Ecto neural progenitor cell (in vitro differentiated cells): ENCODE results near the gene ATOX1.
"Not testable (repeated sequence)": the region's sequence is repeated elsewhere in the genome, so short reads cannot be mapped to it uniquely, and the experiment has no call there.

Source experiments
- DNase-seq: peaks from one replicate; pipeline ENCODE4 v3.0.0-alpha.2; 2018; ENCODE audit warnings: low spot score

Gene ATOX1, protein sequence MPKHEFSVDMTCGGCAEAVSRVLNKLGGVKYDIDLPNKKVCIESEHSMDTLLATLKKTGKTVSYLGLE

DNA sequence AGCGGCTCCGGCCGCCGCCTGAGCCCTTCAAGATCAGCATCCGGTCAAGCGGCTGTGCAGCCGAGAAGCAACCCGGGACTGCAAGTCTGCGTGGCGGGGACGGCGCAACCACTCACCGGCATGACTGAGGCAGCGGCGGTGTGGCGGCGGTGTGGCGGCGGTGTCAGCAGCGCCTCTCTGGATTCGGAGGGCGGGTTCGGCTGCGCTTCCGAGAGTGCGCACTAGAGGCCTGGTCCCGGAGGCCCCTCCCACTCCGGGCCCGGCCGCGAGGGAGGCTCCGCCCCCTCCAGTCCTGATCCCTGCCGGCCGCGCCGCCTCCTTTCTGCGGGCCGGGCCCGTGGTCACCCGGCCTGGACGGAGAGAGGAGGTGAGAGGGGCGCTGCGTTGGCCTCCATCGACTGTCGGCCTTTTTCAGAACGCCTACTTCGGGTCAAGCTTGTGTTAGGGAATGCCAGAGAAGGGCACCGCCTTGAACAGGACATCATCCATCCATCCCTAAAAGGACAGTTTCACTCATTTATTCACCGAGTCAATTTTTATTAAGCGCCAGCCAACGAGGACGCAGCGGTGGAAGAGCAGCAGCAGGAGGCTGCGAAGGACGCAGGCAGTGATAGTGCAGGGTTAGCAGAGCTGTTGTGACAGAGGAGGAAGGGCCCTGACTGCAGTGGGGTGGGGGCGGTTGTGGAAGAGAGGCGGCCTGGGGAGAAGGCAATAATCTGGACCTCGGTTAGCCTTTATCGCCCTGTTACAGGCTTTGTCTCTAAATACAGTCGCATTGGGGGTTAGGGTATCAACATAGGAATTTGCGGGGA is at the start of gene ATOX1:
Gene ATOX1 (minus strand): TSS at position 202 of the 812 bp plus-strand sequence. CDS start 80 bp downstream, at position 122.
- peak; percentile 96 for DNase-seq

DNA sequence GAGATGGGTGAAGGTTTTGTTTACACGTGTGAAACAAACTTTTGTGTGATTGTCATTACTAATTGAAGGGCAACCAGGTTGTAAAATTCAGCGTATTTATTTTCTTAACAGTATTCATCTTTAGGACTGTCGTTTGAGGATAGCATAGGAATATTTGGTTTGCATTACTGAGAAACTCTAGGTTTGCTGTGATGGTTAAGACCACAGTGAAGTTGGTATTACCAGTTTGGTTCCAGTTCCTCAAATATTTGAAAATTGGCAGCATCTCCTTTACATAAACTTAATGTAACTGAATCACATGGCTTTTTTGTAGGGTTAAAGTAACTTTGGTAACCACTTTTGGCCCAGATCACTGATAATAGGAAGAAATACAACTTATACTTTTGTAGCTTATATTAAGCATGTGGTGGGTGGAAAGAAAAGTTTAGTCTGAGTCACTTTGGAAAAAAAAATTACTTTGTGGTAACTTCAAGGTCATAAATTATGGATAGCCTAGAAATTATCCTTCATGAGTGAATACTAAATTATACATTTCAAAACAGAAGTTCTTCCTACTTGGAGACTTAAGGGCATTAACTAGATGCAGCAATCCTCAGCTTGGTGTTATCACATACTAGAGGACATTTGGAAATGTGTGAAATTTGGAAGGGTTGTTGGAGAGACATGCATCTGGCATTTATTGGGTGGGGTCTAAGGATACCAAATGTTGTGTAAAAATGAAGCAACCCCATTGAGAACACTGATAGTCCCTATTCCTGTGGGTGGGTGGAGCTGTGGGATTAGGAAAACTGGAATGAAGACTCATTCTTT is 47.2 kb upstream of the ATOX1 start:
- DNase-seq = no peak

DNA sequence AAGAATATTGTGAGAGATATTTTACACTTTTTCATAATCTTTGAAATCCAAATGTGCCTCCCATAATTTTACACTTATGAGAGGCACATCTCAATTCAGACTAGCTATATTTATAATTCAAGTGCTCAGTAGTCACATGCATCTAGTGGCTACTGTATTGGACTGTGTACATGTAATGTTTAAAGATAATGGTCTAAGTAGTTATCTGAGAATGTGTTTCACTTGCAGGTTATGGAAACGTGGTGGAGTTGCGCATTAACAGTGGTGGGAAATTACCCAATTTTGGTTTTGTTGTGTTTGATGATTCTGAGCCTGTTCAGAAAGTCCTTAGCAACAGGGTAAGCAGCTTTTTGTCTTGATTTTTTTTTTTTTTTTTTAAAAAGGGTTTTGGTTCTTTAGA is 42.1 kb upstream of the ATOX1 start:
- DNase-seq = no peak

DNA sequence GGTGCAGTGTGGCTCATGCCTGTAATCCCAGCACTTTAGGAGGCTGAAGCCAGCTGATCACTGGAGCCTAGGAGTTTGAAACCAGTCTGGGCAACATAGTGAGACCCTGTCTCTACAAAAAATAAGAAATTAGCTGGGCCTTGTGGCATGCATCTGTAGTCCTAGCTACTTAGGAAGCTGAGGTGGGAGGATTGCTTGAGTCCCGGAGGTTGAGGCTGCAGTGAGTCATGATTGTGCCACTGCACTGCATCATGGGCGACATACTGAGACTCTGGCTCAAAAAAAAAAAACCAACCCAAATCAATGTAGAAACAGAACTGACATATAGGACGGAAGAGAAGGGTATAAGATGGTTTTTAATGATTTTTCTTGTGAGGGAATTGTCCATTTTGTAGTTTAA is 41.0 kb upstream of the ATOX1 start:
- DNase-seq = no peak

DNA sequence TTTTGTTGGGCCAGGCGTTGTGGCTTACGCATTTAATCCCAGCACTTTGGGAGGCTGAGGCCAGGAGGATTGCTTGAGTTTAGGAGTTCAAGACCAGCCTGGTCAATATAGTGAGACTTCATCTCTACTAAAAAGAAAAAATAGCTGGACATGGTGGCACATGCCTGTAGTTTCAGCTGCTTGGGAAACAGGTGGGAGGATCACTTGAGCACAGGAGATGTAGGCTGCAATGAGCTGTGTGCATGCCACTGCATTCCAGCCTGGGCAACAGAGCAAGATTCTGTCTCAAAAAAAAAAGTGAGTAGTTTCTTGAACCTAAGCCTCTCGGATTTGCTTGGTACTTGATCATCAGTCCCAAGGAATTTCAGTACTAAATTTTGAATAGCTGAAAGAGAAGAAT is 40.2 kb upstream of the ATOX1 start:
- no peak for DNase-seq

DNA sequence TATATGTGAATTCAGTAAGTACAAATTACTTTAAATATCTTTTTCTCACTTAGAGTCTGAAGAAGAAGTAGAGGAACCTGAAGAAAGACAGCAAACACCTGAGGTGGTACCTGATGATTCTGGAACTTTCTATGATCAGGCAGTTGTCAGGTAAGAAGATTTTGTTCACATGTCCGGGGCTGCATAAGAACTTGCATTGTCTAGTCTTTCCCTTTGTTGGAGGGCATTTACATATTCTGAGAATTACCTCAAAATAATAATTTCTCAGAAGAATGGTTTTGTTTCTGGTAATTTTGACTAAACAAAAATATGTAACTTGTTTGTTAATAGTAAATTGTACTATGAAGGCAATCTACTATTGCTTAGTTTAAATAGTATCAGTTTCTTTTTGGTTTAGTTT is 37.0 kb upstream of the ATOX1 start:
- DNase-seq = no peak

DNA sequence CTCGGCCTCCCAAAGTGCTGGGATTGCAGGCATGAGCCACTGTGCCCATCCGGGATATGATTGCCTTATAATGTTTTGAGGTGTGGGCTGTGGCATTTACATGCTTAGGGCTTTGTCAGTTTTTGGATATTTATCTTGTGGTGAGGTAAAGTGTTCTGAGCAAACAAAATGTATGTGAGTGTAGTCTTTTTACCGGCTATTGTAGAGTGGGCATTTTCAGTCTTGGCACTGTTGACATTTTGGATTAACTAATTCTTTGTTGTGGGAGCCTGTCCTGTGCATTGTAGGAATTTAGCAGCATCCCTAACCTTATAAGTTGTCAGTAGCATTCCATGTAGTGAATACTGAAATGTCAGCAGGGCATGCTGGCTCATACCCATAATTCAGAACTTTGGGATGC is 34.9 kb upstream of the ATOX1 start:
- no peak for DNase-seq

DNA sequence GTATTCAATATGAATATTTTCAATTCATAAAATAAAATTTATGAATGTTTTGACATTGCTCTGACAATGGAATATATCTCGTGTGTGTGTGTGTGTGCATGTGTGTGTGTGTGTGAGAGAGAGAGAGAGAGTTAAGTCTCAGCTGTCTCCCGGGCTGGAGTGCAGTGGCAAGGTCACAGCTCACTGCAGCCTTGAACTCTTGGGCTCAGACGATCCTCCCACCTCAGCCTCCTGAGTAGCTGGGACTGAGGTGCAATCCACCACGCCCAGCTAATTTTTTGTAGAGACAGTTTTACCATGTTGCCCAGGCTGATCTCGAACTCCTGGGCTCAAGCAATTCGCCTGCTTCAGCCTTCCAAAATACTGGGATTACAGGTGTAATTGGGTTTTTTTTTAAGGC is 29.4 kb upstream of the ATOX1 start:
- no peak for DNase-seq

DNA sequence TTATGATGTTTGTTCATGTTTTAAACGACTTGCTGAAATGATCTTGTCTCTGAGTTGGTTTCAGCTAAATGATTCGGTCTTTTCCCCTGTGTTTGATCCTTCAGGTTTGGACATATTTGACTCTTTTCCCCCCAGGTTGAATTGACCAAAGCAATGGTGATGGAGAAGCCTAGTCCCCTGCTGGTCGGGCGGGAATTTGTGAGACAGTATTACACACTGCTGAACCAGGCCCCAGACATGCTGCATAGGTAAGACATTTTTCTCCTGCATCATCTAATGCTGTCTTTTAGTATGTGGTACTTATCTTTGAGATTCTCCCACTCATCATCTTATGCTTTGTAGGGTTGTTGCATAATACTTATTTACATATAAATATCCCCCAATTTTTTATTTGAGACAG is 28.0 kb upstream of the ATOX1 start:
- DNase-seq = no peak

DNA sequence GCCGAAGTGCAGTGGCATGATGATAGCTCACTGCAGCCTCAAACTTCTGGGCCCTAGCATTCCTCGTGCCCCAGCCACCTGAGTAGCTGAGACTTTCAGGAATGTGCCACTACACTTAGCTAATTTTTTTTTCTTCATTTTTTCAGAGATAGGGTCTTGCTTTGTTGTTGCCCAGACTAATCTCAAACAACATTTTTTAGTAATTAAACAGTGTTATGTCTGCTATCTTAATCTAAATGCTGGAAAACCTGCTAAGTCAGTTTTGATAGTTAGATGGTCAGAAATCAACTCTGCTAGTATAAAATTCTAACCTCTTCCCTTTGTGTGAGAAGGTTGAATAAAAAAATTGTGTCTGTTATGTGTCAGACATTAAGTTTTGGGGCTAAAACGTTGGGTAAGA is 25.7 kb upstream of the ATOX1 start:
- no peak for DNase-seq

DNA sequence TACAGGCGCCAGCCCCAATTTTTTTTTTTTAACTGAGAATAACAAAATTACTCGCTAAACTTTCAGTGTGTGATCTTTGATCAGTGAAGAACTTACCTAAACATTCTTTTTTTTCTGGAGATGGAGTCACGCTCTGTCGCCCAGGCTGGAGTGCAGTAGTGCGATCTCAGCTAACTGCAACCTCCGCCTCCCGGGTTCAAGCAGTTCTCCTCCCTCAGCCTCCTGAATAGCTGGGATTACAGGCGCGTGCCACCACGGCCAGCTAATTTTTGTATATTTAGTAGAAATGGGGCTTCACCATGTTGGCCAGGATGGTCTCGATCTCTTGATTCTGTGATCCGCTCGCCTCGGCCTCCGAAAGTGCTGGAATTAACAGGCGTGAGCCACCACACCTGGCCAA is 25.2 kb upstream of the ATOX1 start:
- DNase-seq = not testable (repeated sequence)

DNA sequence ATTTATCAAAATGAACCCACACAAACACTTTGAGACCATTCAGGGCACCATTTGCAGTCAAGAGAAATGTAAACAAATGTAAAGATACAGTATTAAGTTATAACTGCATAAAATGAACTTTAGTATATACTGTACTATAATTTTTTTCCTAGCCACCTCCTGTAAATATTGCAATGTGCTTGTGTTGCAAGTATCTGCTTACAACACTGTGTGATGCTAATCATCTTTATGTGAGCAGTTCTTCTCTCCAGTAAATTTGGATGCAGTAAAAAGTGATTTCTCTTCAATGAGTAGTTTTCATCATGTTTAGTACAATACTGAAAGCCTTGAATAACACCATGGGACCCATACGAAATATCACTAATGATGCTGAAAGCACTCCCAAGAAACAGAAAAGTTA is 22.8 kb upstream of the ATOX1 start:
- DNase-seq = no peak

DNA sequence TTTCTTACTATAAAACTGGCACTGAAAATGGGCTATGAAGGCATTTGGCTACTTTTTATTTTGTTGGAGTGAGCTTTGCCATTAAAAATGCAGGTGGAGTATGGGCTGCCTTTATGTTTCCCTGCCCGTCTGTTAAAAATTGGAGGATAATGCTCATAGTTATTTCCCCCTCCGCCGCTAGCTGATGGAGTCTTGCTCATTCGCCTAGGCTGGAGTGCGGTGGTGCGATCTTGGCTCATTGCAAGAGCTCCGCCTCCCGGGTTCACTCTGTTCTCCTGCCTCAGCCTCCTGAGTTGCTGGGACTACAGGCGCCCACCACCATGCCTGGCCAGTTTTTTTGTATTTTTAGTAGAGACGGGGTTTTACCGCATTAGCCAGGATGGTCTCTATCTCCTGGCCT is 21.9 kb upstream of the ATOX1 start:
- no peak for DNase-seq

DNA sequence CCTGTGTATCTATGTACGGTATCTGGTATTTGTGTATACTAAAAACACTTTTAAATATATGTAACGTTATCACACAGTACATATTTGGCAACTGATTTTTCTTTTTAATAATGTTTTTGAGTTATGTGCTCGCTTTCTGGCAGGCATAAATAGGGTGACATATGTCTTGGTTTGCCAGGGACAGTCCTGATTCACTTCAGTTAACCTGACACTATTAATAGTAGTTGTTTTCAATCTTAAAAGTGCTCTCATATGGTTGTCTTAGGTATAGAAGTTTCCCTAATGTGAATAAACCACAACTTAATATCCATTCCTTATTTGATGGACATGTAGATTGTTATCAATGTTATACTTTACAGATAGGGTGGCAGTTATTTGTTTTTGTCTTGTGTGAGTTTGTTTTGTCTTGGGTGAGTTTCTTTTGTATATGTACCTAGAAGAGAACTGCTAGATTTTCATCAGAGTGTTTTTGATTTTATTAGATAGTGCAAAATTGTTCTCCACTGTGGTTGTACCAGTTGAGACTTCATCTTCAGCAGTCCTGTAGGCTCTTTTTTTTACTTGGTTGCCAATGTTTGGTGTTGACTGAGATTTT is 21.2 kb upstream of the ATOX1 start:
- no peak for DNase-seq

DNA sequence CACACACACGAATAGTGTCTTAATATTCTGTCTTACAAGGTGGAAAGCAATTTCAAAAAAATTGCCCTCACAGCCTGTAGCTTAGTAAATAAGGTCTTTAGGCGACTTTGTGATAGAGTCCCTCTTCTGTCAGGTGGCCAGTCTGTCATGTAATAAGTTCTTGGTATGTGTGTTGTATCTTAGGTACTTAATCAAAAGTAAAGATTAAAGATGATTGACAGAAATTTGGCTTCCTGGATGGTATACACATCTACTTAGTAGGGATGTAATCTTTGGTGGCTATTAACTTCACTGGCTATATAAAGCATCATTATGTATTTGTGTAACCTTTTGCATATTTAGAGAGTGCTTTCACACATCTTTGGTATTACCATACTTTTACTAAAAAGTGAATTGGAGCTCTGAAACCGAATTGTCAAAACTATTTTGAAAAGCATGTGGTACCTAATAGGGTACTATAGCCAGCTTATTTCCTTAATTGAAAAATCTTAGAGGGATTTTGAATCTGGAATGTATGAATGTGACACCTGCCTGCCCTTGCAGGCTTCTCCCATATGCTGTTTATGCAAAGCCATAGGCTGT is 16.7 kb upstream of the ATOX1 start:
- no peak for DNase-seq

DNA sequence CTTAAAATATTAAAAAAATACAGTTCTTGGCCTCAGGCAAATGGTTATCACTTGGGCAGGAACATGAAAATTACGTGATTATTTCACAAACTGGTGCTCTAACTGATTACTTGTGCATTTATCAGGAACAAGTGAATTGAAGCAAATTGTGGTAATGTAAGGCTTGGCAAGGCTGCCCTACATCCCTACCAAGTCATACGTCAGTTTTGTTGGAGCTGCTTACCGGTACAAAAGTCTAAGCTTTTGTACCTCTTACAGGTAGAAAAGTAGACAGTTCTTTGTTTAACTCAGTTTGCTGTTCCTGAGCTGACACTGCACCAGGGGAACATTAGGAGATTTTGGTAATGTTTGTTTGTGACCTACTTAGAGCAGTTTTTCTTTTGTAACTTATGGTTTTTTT is 15.5 kb upstream of the ATOX1 start:
- DNase-seq = no peak

DNA sequence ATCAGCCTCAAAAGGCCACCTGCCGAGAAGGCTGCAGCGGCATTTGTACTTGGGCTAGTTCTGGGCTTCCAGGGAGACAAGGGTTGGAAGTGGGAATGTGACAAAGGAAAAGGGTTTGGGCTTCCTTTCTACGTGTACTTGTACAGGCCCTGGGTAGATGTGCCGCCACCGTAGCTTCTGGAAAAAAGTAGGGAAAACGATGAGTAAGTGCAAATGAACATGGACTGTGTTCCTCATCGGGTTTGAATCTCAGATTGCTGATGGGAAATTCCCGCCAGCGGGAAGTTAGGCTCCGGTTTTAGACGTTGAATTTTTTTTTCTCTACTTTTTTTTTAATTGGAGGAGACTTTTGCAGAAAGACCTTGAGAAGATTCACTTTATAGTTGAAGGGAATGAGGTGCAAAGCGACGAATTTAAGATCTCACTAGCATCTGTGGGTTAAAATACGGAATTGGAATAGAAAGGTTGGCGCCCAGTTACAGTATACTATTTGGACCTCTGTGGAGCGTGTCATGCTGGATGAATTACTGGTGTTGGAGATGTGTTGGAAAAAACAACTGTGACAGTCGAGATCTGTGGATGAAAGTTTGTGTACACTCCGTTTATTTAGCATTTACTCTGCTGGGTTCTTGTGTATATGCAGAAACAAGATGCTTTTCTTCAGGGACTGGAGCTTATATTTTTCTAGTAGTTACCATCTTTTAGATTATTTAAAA is 14.6 kb upstream of the ATOX1 start:
- no peak for DNase-seq

DNA sequence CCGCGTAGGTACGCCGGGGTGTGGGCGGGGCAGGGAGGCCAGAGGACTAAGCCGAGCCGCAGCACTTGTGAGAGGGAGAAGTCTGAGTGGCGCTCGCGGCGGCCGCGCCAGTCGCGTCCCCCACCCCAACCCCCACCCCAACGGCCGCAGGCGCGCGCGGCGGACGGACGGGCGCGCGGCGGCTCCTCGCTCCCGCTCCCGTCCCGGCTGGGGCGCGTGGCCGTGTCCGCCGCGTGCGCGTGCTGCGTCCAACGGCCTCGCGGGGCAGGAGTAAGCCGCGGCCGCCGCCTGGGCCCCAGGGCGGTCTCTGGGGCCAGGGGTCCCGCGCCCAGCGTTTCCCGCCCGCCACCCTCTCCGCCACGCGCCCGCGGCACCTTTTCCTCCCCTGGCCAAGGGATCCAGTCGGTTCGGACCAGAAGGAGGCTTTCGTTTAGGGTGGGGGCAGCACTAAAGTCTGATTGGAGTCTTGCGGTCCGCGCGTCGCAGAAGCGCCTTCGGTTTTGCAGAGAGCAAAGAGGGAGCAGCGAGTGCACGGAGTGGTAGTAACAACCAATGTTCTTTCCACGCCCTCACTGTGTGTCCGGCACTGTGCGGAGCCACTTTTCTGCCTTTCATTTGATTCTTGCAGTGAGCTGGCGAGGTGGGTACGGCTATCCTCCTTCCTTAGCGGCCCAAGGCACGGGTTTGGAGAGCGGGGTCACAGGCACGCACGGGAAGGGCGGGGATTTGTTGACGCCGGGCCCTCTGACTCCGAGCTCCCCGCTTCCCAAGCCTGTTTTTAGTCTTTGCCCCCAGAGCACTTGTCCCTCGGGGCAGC is 13.8 kb upstream of the ATOX1 start:
- DNase-seq = peak; percentile 69

DNA sequence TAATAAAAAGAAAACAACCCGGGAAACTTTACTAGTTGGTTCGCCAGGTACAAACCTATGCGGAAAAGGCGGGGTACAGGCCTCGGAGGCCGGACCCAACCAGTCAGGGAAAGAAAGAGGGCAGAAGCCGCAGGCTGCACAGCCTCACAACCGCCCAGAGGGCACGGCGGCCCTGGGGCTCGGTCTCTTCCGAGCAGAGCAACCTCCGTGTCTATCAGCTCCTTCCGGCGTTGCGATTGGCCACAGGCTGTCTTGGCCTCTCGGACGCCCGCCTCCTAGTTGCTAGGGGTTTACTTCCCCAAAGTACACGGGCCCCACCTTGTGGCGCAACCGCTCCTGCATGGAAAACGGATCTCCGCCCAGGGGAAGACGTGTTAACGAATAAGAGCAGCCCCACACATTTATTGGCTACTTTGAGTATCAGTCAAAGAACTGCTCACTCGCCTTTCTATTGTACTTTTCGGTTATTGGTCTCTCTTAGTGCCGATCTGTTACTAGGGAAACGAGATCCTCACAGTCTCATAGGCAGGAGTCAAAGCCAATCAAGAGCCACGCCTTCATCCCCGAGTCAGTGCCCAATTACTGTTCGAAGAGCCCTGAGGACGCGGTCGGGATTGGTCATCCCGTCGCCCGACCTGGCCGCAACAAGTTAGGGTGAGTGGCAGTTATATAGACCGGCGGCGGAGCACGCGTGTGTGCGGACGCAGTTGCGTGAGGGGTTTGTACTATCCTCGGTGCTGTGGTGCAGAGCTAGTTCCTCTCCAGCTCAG is 13.0 kb upstream of the ATOX1 start, which contains the start of gene G3BP1:
Gene G3BP1 (plus strand): TSS at position 696 of the 770 bp plus-strand sequence. CDS start 14,667 bp downstream, outside the sequence.
- DNase-seq = peak; percentile 99
